K562 (cell line): Measurements from ENCODE around the gene BSPRY. TPM values are rescaled to one million over a fixed set of nuclear protein-coding genes. Genes with fewer than 3 reads are reported as not detected.

Experiments
- ATAC-seq: fragments of 200-7000 bp; cut with Tn5 transposase; 3 replicates; pipeline ENCODE4 v1.9.1; 2020; ENCODE audit warnings: moderate library complexity
- BruUV-seq: library from RNA; stranded (reverse); fragments of 400-500 nt; replicated peaks from 2 replicates; lab custom pipeline; 2021; lab: Mats Ljungman, UMichigan
- CTCF ChIA-PET: fragments of 300-600 bp; formaldehyde crosslinking; extraction: SDS; loops from one replicate; lab custom pipeline; 2021; ENCODE audit warnings: low intra/inter-chr PET ratio; lab: Yijun Ruan, JAX
- POLR2A ChIA-PET: fragments of 300-600, 350-650 bp; sonication (Branson Sonifier 250); formaldehyde crosslinking; extraction: SDS; loops from one replicate; lab custom pipeline; 2021; ENCODE audit warnings: antibody characterized with exemption, inconsistent platforms; lab: Yijun Ruan, JAX
- DNase-seq, 4 experiments: peaks; one replicate each; pipeline versions ENCODE4 v3.0.0 to v3.0.0-alpha.2; 2011 to 2018; ENCODE audit warnings: low spot score in 3 of 4, mixed read lengths in 3 of 4; ENCODE audit errors: extremely low read depth in 1 of 4
- FAIRE-seq: peaks from 2 replicates; lab custom pipeline; 2011; peaks lifted over from hg19 to GRCh38; lab: Jason Lieb, UNC
- H2AFZ ChIP-seq: 2 replicates; pipeline ENCODE4 v1.6.0; 2011; ENCODE audit warnings: low read depth, low read length, control low read depth, inconsistent platforms
- H3K27ac ChIP-seq: fragments of 200-600 bp; 3 replicates; pipeline ENCODE4 v1.8.0; 2011; ENCODE audit warnings: low read depth, mild to moderate bottlenecking, control low read depth, inconsistent platforms, low read length, moderate library complexity, mixed read lengths; ENCODE audit errors: extremely low read depth
- H3K27me3 ChIP-seq, 2 experiments: fragments of 300-600 bp in 1 of 2; 2 replicates in 1 of 2; 3 replicates in 1 of 2; pipeline versions ENCODE4 v1.6.0 to v1.8.0; 2011; ENCODE audit warnings: inconsistent platforms in 2 of 2, low read length in 2 of 2, mild to moderate bottlenecking in 1 of 2, mixed read lengths in 1 of 2, moderate library complexity in 1 of 2; ENCODE audit not compliant: control insufficient read depth in 2 of 2, insufficient read depth in 2 of 2
- H3K36me3 ChIP-seq: fragments of 300-600 bp; 3 replicates; pipeline ENCODE4 v1.8.0; 2011; ENCODE audit warnings: mild to moderate bottlenecking, low read length, inconsistent platforms; ENCODE audit not compliant: control insufficient read depth, insufficient read depth
- H3K4me1 ChIP-seq, 2 experiments: fragments of 200-600 bp in 1 of 2; replicated peaks in 1 of 2; 2 replicates in 1 of 2; 3 replicates in 1 of 2; pipeline versions ENCODE4 v1.5.1 to v1.8.0; 2011; ENCODE audit warnings: inconsistent platforms in 2 of 2, low read length in 2 of 2, mild to moderate bottlenecking in 1 of 2, mixed read lengths in 1 of 2, moderate library complexity in 1 of 2; ENCODE audit not compliant: control insufficient read depth in 2 of 2, insufficient read depth in 2 of 2
- H3K4me2 ChIP-seq: 2 replicates; pipeline ENCODE4 v1.6.1; 2011; ENCODE audit warnings: low read length, control low read depth, inconsistent platforms, mixed read lengths; ENCODE audit not compliant: insufficient read depth
- H3K4me3 ChIP-seq: fragments of 200-600 bp; sonication (generic), shearing (Covaris generic); 2 replicates; pipeline ENCODE4 v1.5.1; 2016; ENCODE audit warnings: control low read depth, inconsistent platforms
- H3K79me2 ChIP-seq: fragments of 200-600 bp; 3 replicates; pipeline ENCODE4 v1.8.0; 2011; ENCODE audit warnings: low read length, inconsistent platforms; ENCODE audit not compliant: control insufficient read depth, insufficient read depth
- H3K9ac ChIP-seq, 2 experiments: 2 replicates each; pipeline versions ENCODE4 v1.6.0 to v1.6.1; 2011; ENCODE audit warnings: low read depth in 2 of 2, low read length in 2 of 2, control low read depth in 1 of 2, inconsistent platforms in 1 of 2, mild to moderate bottlenecking in 1 of 2, mixed read lengths in 1 of 2; ENCODE audit not compliant: insufficient read depth in 1 of 2
- H3K9me1 ChIP-seq: one replicate; pipeline ENCODE4 v1.6.0; 2011; ENCODE audit warnings: inconsistent platforms, mild to moderate bottlenecking, low read length, moderate library complexity; ENCODE audit not compliant: control insufficient read depth, insufficient read depth
- H3K9me3 ChIP-seq: replicated peaks from 2 replicates; pipeline ENCODE4 v1.5.1; 2011; ENCODE audit warnings: low read depth, low read length, inconsistent platforms; ENCODE audit not compliant: control insufficient read depth, insufficient read depth
- H4K20me1 ChIP-seq: replicated peaks from 2 replicates; pipeline ENCODE4 v1.6.1; 2011; ENCODE audit warnings: low read length, inconsistent platforms, mixed read lengths; ENCODE audit not compliant: control insufficient read depth, insufficient read depth
- CBX2 ChIP-seq: fragments of 200-600 bp; sonication (generic); IDR thresholded peaks from one replicate; pipeline ENCODE4 v1.6.1; 2012; ENCODE audit warnings: mild to moderate bottlenecking, low read length, inconsistent platforms; ENCODE audit not compliant: insufficient read depth, poor library complexity, severe bottlenecking
- E2F3 ChIP-seq: fragments of 250-450 bp; sonication (Bioruptor Pico); IDR thresholded peaks from 2 replicates; pipeline ENCODE4 v1.4.0; 2020; ENCODE audit warnings: mild to moderate bottlenecking
- FOSL1 ChIP-seq: fragments of 200-800 bp; sonication (Bioruptor generic); conservative IDR thresholded peaks from 2 replicates; pipeline ENCODE4 v1.6.1; 2016; ENCODE audit warnings: missing genetic modification characterization, missing compliant biosample characterization
- FOXJ3 ChIP-seq: sonication (generic); formaldehyde crosslinking; IDR thresholded peaks from 2 replicates; pipeline ENCODE4 v1.4.0; 2020; ENCODE audit warnings: mild to moderate bottlenecking, missing genetic modification reagents
- HCFC1 ChIP-seq: IDR thresholded peaks from 2 replicates; pipeline ENCODE4 v1.6.1; 2012; ENCODE audit warnings: low read depth, low read length, improper control_type of control experiment
- HNRNPH1 ChIP-seq: fragments of 200-400 bp; formaldehyde crosslinking; optimal IDR thresholded peaks from 2 replicates; pipeline ENCODE3; 2017; ENCODE audit warnings: low read depth, mild to moderate bottlenecking, low read length, moderate library complexity
- KDM2B ChIP-seq: fragments of 250-450 bp; sonication (Bioruptor Pico); IDR thresholded peaks from 2 replicates; pipeline ENCODE4 v1.8.0; 2021; ENCODE audit warnings: mild to moderate bottlenecking, moderate library complexity
- NR2F6 ChIP-seq: fragments of 450-650 bp; formaldehyde crosslinking; IDR thresholded peaks from 2 replicates; pipeline ENCODE4 v1.4.0; 2020; ENCODE audit warnings: mild to moderate bottlenecking
- RBM39 ChIP-seq: fragments of 200-400 bp; formaldehyde crosslinking; optimal IDR thresholded peaks from 2 replicates; pipeline ENCODE3; 2018; ENCODE audit warnings: low read depth, low read length
- RNF2 ChIP-seq: sonication (generic); IDR thresholded peaks from 2 replicates; pipeline ENCODE4 v1.6.1; 2016
- SMARCE1 ChIP-seq: fragments of 450-650 bp; IDR thresholded peaks from 2 replicates; pipeline ENCODE4 v1.7.1; 2016; ENCODE audit warnings: mild to moderate bottlenecking
- XRCC5 ChIP-seq: fragments of 200-400 bp; formaldehyde crosslinking; IDR thresholded peaks from 2 replicates; pipeline ENCODE4 v1.6.1; 2017; ENCODE audit warnings: low read depth, mild to moderate bottlenecking, low read length
- ZNF174 ChIP-seq: fragments of 250-450 bp; sonication (Bioruptor Pico); IDR thresholded peaks from 2 replicates; pipeline ENCODE4 v1.4.0; 2020; ENCODE audit warnings: mild to moderate bottlenecking
- ZNF77 ChIP-seq: fragments of 250-450 bp; sonication (Bioruptor Pico); IDR thresholded peaks from 2 replicates; pipeline ENCODE4 v1.5.0; 2020
- WGBS: fragments of 100-300 bp; shearing (Covaris generic); methylation state at CpG from one replicate; pipeline ENCODE4 v1.1.6; 2016; ENCODE audit warnings: low coverage, mixed read lengths; ENCODE audit not compliant: insufficient coverage; ENCODE audit errors: missing lambda C conversion rate; 5-methylcytosine and 5-hydroxymethylcytosine counted together
- in situ Hi-C: fragments of 300-500 bp; cut with MboI; formaldehyde crosslinking; loops from 4 replicates; pipeline ENCODE4 v1.15.0; 2018; ENCODE audit warnings: inconsistent platforms, mixed read lengths
- intact Hi-C: fragments of 100-400 bp; cut with micrococcal nuclease; formaldehyde crosslinking; loops from 2 replicates; pipeline ENCODE4 v1.14.2; 2022
- polyA plus RNA-seq, 8 experiments: library from polyadenylated mRNA; depleted of rRNA in 4 of 8; stranded (reverse) in 5 of 8; unstranded in 3 of 8; fragments of >200 nt; fragmentation: Nextera tagmentation in 2 of 8; fragmentation: Illumina TruSeq in 1 of 8; extraction: Ambion mirVana in 2 of 8; extraction: Trizol in 1 of 8; gene quantifications; 2 replicates each; pipeline versions ENCODE4 v1.2.1 to v1.2.3, GENCODE V29; 2011 to 2014; ENCODE audit warnings: inconsistent platforms in 1 of 8, missing spikeins in 1 of 8
- total RNA-seq, 7 experiments: library from RNA; depleted of rRNA in 6 of 7; stranded (reverse); fragments of >200 nt in 6 of 7; fragmentation: Illumina TruSeq in 2 of 7; extraction: Trizol in 2 of 7; gene quantifications; 2 replicates each; pipeline versions ENCODE4 v1.2.1 to v1.2.3, GENCODE V29; 2011 to 2021; ENCODE audit warnings: low replicate concordance in 1 of 7
- TF ChIP-seq, protein P1 (sequence below): fragments of 250-450 bp; sonication (Bioruptor Pico); IDR thresholded peaks from 2 replicates; pipeline ENCODE4 v1.5.0; 2020; ENCODE audit warnings: mild to moderate bottlenecking, borderline replicate concordance
- TF ChIP-seq, protein P2 (sequence below): sonication (generic); formaldehyde crosslinking; IDR thresholded peaks from 2 replicates; pipeline ENCODE4 v1.8.0; 2023; ENCODE audit warnings: missing genetic modification reagents, mild to moderate bottlenecking, borderline replicate concordance

Gene BSPRY
- total and polyA plus RNA-seq, 9 of the 15 experiments (the other 6 are each of a cell fraction or from before 2014, with no cell fraction given): 0.07 to 0.67 (median 0.18) TPM

GRCh38 chr9:113389451-113389850, 40.1 kb downstream of the BSPRY start:
- ChIA-PET POLR2A (interaction anchor here (0.6 to 1.0 kb wide), 2 partner anchors 9 to 94 kb away, joined by 3 read pairs; no protein-coding TSS in a partner anchor), CTCF (no interaction called here)
- intact Hi-C loops (no loop called here), in situ Hi-C loops (no loop called here)
- H3K27ac ChIP-seq: no peak overlapping the region
- BruUV-seq: no TSS peak
- no peak overlapping the region for H3K4me2 ChIP-seq
- no peak overlapping the region for H3K4me3 ChIP-seq
- FAIRE-seq (no peak), ATAC-seq (no peak), DNase-seq (no peak)
- no peaks in the 10 kb centered on the region for H4K20me1 ChIP-seq
- H3K9ac ChIP-seq: no peak overlapping the region
- H3K9me1 ChIP-seq: no peaks in the 10 kb centered on the region
- no peaks in the 10 kb centered on the region for H3K79me2 ChIP-seq
- H3K4me1 ChIP-seq: peaks cover 1 to 8% of the 10 kb centered on the region in 2 experiments; a peak in 3 of 5 replicates
- no peaks in the 10 kb centered on the region for H3K27me3 ChIP-seq
- 87% methylated on average over 8 of the region's 11 CpGs for WGBS
- H3K9me3 ChIP-seq: no peaks in the 10 kb centered on the region
- no peak overlapping the region for H2AFZ ChIP-seq
- TF ChIP-seq XRCC5: no peak
- TF ChIP-seq, protein P1, sequence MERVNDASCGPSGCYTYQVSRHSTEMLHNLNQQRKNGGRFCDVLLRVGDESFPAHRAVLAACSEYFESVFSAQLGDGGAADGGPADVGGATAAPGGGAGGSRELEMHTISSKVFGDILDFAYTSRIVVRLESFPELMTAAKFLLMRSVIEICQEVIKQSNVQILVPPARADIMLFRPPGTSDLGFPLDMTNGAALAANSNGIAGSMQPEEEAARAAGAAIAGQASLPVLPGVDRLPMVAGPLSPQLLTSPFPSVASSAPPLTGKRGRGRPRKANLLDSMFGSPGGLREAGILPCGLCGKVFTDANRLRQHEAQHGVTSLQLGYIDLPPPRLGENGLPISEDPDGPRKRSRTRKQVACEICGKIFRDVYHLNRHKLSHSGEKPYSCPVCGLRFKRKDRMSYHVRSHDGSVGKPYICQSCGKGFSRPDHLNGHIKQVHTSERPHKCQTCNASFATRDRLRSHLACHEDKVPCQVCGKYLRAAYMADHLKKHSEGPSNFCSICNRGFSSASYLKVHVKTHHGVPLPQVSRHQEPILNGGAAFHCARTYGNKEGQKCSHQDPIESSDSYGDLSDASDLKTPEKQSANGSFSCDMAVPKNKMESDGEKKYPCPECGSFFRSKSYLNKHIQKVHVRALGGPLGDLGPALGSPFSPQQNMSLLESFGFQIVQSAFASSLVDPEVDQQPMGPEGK (CRISPR knock-in tag): no peak
- no peak for TF ChIP-seq FOSL1 (tag)
- no peak for TF ChIP-seq HNRNPH1
- TF ChIP-seq FOXJ3 (CRISPR knock-in tag): no peak
- TF ChIP-seq RNF2: no peak
- no peak for TF ChIP-seq E2F3 (CRISPR knock-in tag)
- TF ChIP-seq RBM39: no peak
- TF ChIP-seq ZNF174: no peak
- TF ChIP-seq SMARCE1: no peak
- TF ChIP-seq, protein P2, sequence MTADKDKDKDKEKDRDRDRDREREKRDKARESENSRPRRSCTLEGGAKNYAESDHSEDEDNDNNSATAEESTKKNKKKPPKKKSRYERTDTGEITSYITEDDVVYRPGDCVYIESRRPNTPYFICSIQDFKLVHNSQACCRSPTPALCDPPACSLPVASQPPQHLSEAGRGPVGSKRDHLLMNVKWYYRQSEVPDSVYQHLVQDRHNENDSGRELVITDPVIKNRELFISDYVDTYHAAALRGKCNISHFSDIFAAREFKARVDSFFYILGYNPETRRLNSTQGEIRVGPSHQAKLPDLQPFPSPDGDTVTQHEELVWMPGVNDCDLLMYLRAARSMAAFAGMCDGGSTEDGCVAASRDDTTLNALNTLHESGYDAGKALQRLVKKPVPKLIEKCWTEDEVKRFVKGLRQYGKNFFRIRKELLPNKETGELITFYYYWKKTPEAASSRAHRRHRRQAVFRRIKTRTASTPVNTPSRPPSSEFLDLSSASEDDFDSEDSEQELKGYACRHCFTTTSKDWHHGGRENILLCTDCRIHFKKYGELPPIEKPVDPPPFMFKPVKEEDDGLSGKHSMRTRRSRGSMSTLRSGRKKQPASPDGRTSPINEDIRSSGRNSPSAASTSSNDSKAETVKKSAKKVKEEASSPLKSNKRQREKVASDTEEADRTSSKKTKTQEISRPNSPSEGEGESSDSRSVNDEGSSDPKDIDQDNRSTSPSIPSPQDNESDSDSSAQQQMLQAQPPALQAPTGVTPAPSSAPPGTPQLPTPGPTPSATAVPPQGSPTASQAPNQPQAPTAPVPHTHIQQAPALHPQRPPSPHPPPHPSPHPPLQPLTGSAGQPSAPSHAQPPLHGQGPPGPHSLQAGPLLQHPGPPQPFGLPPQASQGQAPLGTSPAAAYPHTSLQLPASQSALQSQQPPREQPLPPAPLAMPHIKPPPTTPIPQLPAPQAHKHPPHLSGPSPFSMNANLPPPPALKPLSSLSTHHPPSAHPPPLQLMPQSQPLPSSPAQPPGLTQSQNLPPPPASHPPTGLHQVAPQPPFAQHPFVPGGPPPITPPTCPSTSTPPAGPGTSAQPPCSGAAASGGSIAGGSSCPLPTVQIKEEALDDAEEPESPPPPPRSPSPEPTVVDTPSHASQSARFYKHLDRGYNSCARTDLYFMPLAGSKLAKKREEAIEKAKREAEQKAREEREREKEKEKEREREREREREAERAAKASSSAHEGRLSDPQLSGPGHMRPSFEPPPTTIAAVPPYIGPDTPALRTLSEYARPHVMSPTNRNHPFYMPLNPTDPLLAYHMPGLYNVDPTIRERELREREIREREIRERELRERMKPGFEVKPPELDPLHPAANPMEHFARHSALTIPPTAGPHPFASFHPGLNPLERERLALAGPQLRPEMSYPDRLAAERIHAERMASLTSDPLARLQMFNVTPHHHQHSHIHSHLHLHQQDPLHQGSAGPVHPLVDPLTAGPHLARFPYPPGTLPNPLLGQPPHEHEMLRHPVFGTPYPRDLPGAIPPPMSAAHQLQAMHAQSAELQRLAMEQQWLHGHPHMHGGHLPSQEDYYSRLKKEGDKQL (CRISPR knock-in tag): no peak
- TF ChIP-seq NR2F6 (CRISPR knock-in tag): no peak
- no peak for TF ChIP-seq HCFC1
- TF ChIP-seq KDM2B: no peak
- TF ChIP-seq CBX2: no peak
- no peak for TF ChIP-seq ZNF77 (CRISPR knock-in tag)
- H3K36me3 ChIP-seq: peaks cover 36% of the 10 kb centered on the region; the same call in 2 of the 3 replicates
